H9 (cell line): Measurements from ENCODE around the gene ABCG5. TPM values are rescaled to one million over a fixed set of nuclear protein-coding genes. Genes with fewer than 3 reads are reported as not detected.

Source experiments
- DNase-seq: peaks from one replicate; pipeline ENCODE4 v3.0.0-alpha.2; 2017
- H2AFZ ChIP-seq: one replicate; pipeline ENCODE4 v1.6.1; 2013; ENCODE audit warnings: mild to moderate bottlenecking, low read length, control low read depth, moderate library complexity
- H2AK5ac ChIP-seq: 2 replicates; pipeline ENCODE4 v1.6.1; 2013; ENCODE audit warnings: low read length, control low read depth, mixed read lengths; ENCODE audit not compliant: insufficient read length
- H2BK120ac ChIP-seq: one replicate; pipeline ENCODE4 v1.6.1; 2013; ENCODE audit warnings: low read depth, mild to moderate bottlenecking, low read length, control low read depth, inconsistent platforms; ENCODE audit not compliant: poor library complexity, severe bottlenecking
- H2BK12ac ChIP-seq: 2 replicates; pipeline ENCODE4 v1.6.1; 2013; ENCODE audit warnings: low read length, control low read depth, mixed read lengths, low read depth; ENCODE audit not compliant: insufficient read length
- H2BK15ac ChIP-seq: 2 replicates; pipeline ENCODE4 v1.6.1; 2013; ENCODE audit warnings: low read depth, low read length, control low read depth
- H2BK20ac ChIP-seq: one replicate; pipeline ENCODE4 v1.6.1; 2013; ENCODE audit warnings: low read depth, mild to moderate bottlenecking, low read length, control low read depth, inconsistent platforms; ENCODE audit not compliant: poor library complexity, severe bottlenecking
- H2BK5ac ChIP-seq: 2 replicates; pipeline ENCODE4 v1.6.1; 2013; ENCODE audit warnings: low read length, control low read depth, mixed read lengths; ENCODE audit not compliant: insufficient read length
- H3K14ac ChIP-seq: 2 replicates; pipeline ENCODE4 v1.6.1; 2013; ENCODE audit warnings: low read length, control low read depth; ENCODE audit not compliant: insufficient read depth
- H3K18ac ChIP-seq: 2 replicates; pipeline ENCODE4 v1.6.1; 2013; ENCODE audit warnings: low read depth, mild to moderate bottlenecking, mixed read lengths, low read length, control low read depth; ENCODE audit not compliant: insufficient read length
- H3K23ac ChIP-seq: 2 replicates; pipeline ENCODE4 v1.6.1; 2013; ENCODE audit warnings: low read length, control low read depth, mixed read lengths, low read depth; ENCODE audit not compliant: insufficient read length
- H3K23me2 ChIP-seq: 2 replicates; pipeline ENCODE4 v1.6.1; 2013; ENCODE audit warnings: low read depth, mild to moderate bottlenecking, mixed read lengths, low read length, control low read depth; ENCODE audit not compliant: insufficient read length, poor library complexity, severe bottlenecking
- H3K27ac ChIP-seq: 2 replicates; pipeline ENCODE4 v1.5.1; 2013; ENCODE audit warnings: low read length, control low read depth, mixed read lengths, low read depth; ENCODE audit not compliant: insufficient read length
- H3K27me3 ChIP-seq: 2 replicates; pipeline ENCODE4 v1.6.1; 2013; ENCODE audit warnings: low read length, control low read depth, inconsistent platforms; ENCODE audit not compliant: insufficient read depth
- H3K4ac ChIP-seq: 2 replicates; pipeline ENCODE4 v1.6.1; 2013; ENCODE audit warnings: low read depth, mild to moderate bottlenecking, control low read depth, inconsistent platforms, low read length, moderate library complexity
- H3K4me1 ChIP-seq: 2 replicates; pipeline ENCODE4 v1.6.1; 2013; ENCODE audit warnings: low read length, control low read depth, inconsistent platforms; ENCODE audit not compliant: insufficient read depth
- H3K4me2 ChIP-seq: 2 replicates; pipeline ENCODE4 v1.6.1; 2013; ENCODE audit warnings: low read length, control low read depth, mixed read lengths; ENCODE audit not compliant: insufficient read length, insufficient read depth
- H3K56ac ChIP-seq: 2 replicates; pipeline ENCODE4 v1.6.1; 2013; ENCODE audit warnings: low read depth, mild to moderate bottlenecking, mixed read lengths, low read length, control low read depth; ENCODE audit not compliant: insufficient read length
- H3K79me1 ChIP-seq: 2 replicates; pipeline ENCODE4 v1.6.1; 2013; ENCODE audit warnings: low read depth, mild to moderate bottlenecking, moderate library complexity, low read length, control low read depth, inconsistent platforms; ENCODE audit not compliant: insufficient read depth, poor library complexity, severe bottlenecking
- H3K79me2 ChIP-seq: 2 replicates; pipeline ENCODE4 v1.6.1; 2013; ENCODE audit warnings: low read length, control low read depth, inconsistent platforms; ENCODE audit not compliant: insufficient read depth
- H3K9ac ChIP-seq: 2 replicates; pipeline ENCODE4 v1.6.1; 2013; ENCODE audit warnings: low read length, control low read depth, mixed read lengths; ENCODE audit not compliant: insufficient read length; ENCODE audit errors: extremely low read depth
- H3K9me3 ChIP-seq: one replicate; pipeline ENCODE4 v1.6.1; 2013; ENCODE audit warnings: low read depth, low read length, inconsistent platforms; ENCODE audit not compliant: control insufficient read depth
- H3T11ph ChIP-seq: one replicate; pipeline ENCODE4 v1.6.1; 2013; ENCODE audit warnings: mild to moderate bottlenecking, low read length, control low read depth, inconsistent platforms
- H4K20me1 ChIP-seq: one replicate; pipeline ENCODE4 v1.6.1; 2013; ENCODE audit not compliant: control insufficient read depth, insufficient read length, insufficient read depth
- H4K5ac ChIP-seq: 2 replicates; pipeline ENCODE4 v1.6.1; 2013; ENCODE audit warnings: low read depth, mild to moderate bottlenecking, mixed read lengths, low read length, control low read depth; ENCODE audit not compliant: insufficient read length
- H4K8ac ChIP-seq: replicated peaks from 2 replicates; pipeline ENCODE4 v1.6.1; 2013; ENCODE audit warnings: low read length, control low read depth, mixed read lengths, low read depth; ENCODE audit not compliant: insufficient read length
- H4K91ac ChIP-seq: 2 replicates; pipeline ENCODE4 v1.6.1; 2013; ENCODE audit warnings: low read depth, mild to moderate bottlenecking, moderate library complexity, mixed read lengths, low read length, control low read depth; ENCODE audit not compliant: insufficient read length
- H3K27ac Mint-ChIP-seq, 3 experiments: 2 replicates in 2 of 3; 3 replicates in 1 of 3; pipeline ENCODE4 v1.8.0; 2020 to 2021; ENCODE audit warnings: mixed read lengths in 3 of 3, mild to moderate bottlenecking in 1 of 3, moderate library complexity in 1 of 3
- H3K27me3 Mint-ChIP-seq: 2 replicates; pipeline ENCODE4 v1.8.0; 2021; ENCODE audit warnings: low read depth, mild to moderate bottlenecking, moderate library complexity, mixed read lengths
- H3K36me3 Mint-ChIP-seq, 3 experiments: 2 replicates in 2 of 3; 3 replicates in 1 of 3; pipeline ENCODE4 v1.8.0; 2020 to 2021; ENCODE audit warnings: low read depth in 3 of 3, mixed read lengths in 3 of 3; ENCODE audit not compliant: insufficient read depth in 1 of 3
- H3K4me1 Mint-ChIP-seq, 2 experiments: 2 replicates each; pipeline ENCODE4 v1.8.0; 2020; ENCODE audit warnings: mixed read lengths in 2 of 2
- H3K4me3 Mint-ChIP-seq, 2 experiments: 2 replicates in 1 of 2; 3 replicates in 1 of 2; pipeline ENCODE4 v1.8.0; 2020 to 2021; ENCODE audit warnings: mild to moderate bottlenecking in 2 of 2, mixed read lengths in 2 of 2, moderate library complexity in 1 of 2
- H3K9me3 Mint-ChIP-seq, 2 experiments: 2 replicates in 1 of 2; 3 replicates in 1 of 2; pipeline ENCODE4 v1.8.0; 2020; ENCODE audit warnings: mild to moderate bottlenecking in 2 of 2, mixed read lengths in 2 of 2, moderate library complexity in 1 of 2
- WGBS: extraction: QIAGEN DNeasy Blood & Tissue Kit; methylation state at CpG from one replicate; pipeline ENCODE4 v1.1.7; 2013; ENCODE audit warnings: missing lambda C conversion rate, low lambda C conversion rate, mixed read lengths; ENCODE audit not compliant: insufficient read length; ENCODE audit errors: extremely low coverage; 5-methylcytosine and 5-hydroxymethylcytosine counted together
- total RNA-seq: library from RNA; stranded (reverse); gene quantifications from 2 replicates; pipeline ENCODE4 v1.2.1, GENCODE V29; 2021
- TF ChIP-seq, protein P1 (sequence below): fragments of 200-600 bp; sonication (generic); conservative IDR thresholded peaks from 3 replicates; pipeline ENCODE4 v1.8.0; 2021; ENCODE audit warnings: antibody characterized with exemption, mild to moderate bottlenecking

ABCG5 gene
- total RNA-seq, 1 experiment from 2014 or later, result not detected

DNA sequence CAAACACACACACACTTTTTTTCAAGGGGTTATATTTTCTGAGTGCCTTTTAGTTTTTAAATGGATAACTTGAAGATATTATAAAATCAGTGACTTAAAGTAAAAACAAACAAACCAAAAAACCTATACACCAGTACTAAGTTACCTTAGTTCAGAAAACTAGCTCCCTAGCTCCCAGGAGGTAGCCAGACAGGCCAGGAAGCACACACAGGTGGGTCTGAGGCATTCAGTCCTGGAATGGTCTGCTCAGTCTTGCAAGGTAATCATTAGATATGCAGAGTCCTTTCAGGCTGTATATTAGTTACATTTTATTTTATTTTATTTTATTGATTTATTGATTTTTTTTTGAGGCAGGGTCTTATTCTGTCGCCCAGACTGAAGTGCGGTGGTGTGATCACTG lies 75.5 kb downstream of the ABCG5 start:
- Histone ChIP-seq H3K27ac (no peak overlapping the region), H3K56ac (no peak overlapping the region), H3K79me1 (no peaks in the 10 kb centered on the region), H2BK120ac (no peak overlapping the region), H3K27me3 (no peaks in the 10 kb centered on the region), H2BK15ac (no peak overlapping the region), H4K91ac (no peak overlapping the region), H3K4me2 (no peak overlapping the region), H4K5ac (no peak overlapping the region), H3K18ac (no peak overlapping the region), H3T11ph (no peak overlapping the region), H3K4ac (no peak overlapping the region), H2BK20ac (no peak overlapping the region), H3K9ac (no peak overlapping the region), H3K9me3 (no peaks in the 10 kb centered on the region), H2AK5ac (no peak overlapping the region), H3K79me2 (no peaks in the 10 kb centered on the region), H3K23ac (no peak overlapping the region), H4K20me1 (no peaks in the 10 kb centered on the region), H3K4me1 (no peaks in the 10 kb centered on the region), H2BK5ac (no peak overlapping the region), H4K8ac (no peak overlapping the region), H3K23me2 (no peaks in the 10 kb centered on the region), H2BK12ac (no peak overlapping the region), H3K14ac (no peak overlapping the region), H2AFZ (no peak overlapping the region)
- TF ChIP-seq, protein P1, sequence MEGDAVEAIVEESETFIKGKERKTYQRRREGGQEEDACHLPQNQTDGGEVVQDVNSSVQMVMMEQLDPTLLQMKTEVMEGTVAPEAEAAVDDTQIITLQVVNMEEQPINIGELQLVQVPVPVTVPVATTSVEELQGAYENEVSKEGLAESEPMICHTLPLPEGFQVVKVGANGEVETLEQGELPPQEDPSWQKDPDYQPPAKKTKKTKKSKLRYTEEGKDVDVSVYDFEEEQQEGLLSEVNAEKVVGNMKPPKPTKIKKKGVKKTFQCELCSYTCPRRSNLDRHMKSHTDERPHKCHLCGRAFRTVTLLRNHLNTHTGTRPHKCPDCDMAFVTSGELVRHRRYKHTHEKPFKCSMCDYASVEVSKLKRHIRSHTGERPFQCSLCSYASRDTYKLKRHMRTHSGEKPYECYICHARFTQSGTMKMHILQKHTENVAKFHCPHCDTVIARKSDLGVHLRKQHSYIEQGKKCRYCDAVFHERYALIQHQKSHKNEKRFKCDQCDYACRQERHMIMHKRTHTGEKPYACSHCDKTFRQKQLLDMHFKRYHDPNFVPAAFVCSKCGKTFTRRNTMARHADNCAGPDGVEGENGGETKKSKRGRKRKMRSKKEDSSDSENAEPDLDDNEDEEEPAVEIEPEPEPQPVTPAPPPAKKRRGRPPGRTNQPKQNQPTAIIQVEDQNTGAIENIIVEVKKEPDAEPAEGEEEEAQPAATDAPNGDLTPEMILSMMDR, result no peak
- no CpG with 5 or more reads among the region's 2 CpGs for WGBS
- H3K36me3 Mint-ChIP-seq, result no peaks in the 10 kb centered on the region
- DNase-seq, result no peak
- peaks cover 0 to 6% of the 10 kb centered on the region in 2 experiments; a peak in 2 of 4 replicates for H3K4me1 Mint-ChIP-seq
- H3K27me3 Mint-ChIP-seq, result no peaks in the 10 kb centered on the region
- no peaks in the 10 kb centered on the region for H3K9me3 Mint-ChIP-seq
- no peak overlapping the region for H3K27ac Mint-ChIP-seq
- no peak overlapping the region for H3K4me3 Mint-ChIP-seq

Other genes with a start within 250 kb of the ABCG5 start
- 20.0 and 20.1 TPM in 2 replicates for gene THADA, start 242.8 kb downstream of the ABCG5 start, total RNA-seq
- gene PLEKHH2, start 201.6 kb downstream of the ABCG5 start, total RNA-seq, result 2.5 and 3.1 TPM in 2 replicates
- gene C1GALT1C1L, start 162.4 kb downstream of the ABCG5 start, total RNA-seq, result not detected in 2 replicates
- gene DYNC2LI1, start 64.8 kb downstream of the ABCG5 start, total RNA-seq, result 8.1 and 8.5 TPM in 2 replicates
- not detected in 2 replicates for gene ABCG8, start 132 bp upstream of the ABCG5 start, total RNA-seq
- gene LRPPRC, start 157.2 kb upstream of the ABCG5 start, total RNA-seq, result 182 and 183 TPM in 2 replicates